Common myeloid progenitor, CD34-positive (primary cell): ENCODE data around the gene CAMTA1.

ENCODE experiments used
- CTCF ChIA-PET: fragments of 350-600 bp; sonication (Branson Sonifier 250); formaldehyde crosslinking; loops from one replicate; lab custom pipeline; 2021; ENCODE audit warnings: antibody characterized with exemption; lab: Charles Lee
- POLR2A ChIA-PET: fragments of 350-600 bp; sonication (Branson Sonifier 250); formaldehyde crosslinking; loops from one replicate; lab custom pipeline; 2021; ENCODE audit warnings: antibody characterized with exemption; lab: Charles Lee
- DNase-seq, 3 donors: peaks; one replicate each; pipeline versions ENCODE4 v3.0.0 to v3.0.0-alpha.2; 2013
- H3K27ac ChIP-seq, 2 experiments: 1 replicate in 1 of 2; 2 replicates in 1 of 2; pipeline ENCODE4 v1.7.0; 2013; ENCODE audit warnings: inconsistent platforms in 2 of 2, low read length in 2 of 2, mild to moderate bottlenecking in 2 of 2, low read depth in 1 of 2, moderate library complexity in 1 of 2; ENCODE audit not compliant: severe bottlenecking in 2 of 2, insufficient read depth in 1 of 2, poor library complexity in 1 of 2
- H3K27me3 ChIP-seq, 5 experiments: replicated peaks in 2 of 5; 1 replicate in 3 of 5; 2 replicates in 2 of 5; pipeline versions ENCODE4 v1.6.1 to v1.7.0; 2013; ENCODE audit warnings: low read length in 4 of 5, mild to moderate bottlenecking in 2 of 5, moderate library complexity in 2 of 5, inconsistent platforms in 1 of 5; ENCODE audit not compliant: insufficient read depth in 5 of 5, control insufficient read depth in 4 of 5
- H3K36me3 ChIP-seq, 4 experiments: 1 replicate in 2 of 4; 2 replicates in 2 of 4; pipeline versions ENCODE4 v1.6.1 to v1.7.0; 2013; ENCODE audit warnings: low read length in 3 of 4, control low read depth in 1 of 4, mild to moderate bottlenecking in 1 of 4; ENCODE audit not compliant: control insufficient read depth in 4 of 4, insufficient read depth in 4 of 4
- H3K4me1 ChIP-seq, 4 experiments: 1 replicate in 3 of 4; 2 replicates in 1 of 4; pipeline versions ENCODE4 v1.6.1 to v1.7.1; 2013; ENCODE audit warnings: low read length in 3 of 4, mild to moderate bottlenecking in 3 of 4, control low read depth in 1 of 4, inconsistent platforms in 1 of 4, moderate library complexity in 1 of 4; ENCODE audit not compliant: control insufficient read depth in 4 of 4, insufficient read depth in 4 of 4; ENCODE audit errors: control extremely low read depth in 1 of 4
- H3K4me3 ChIP-seq, 7 experiments: 1 replicate in 4 of 7; 2 replicates in 3 of 7; pipeline versions ENCODE4 v1.5.1 to v1.7.0; 2013; ENCODE audit warnings: mild to moderate bottlenecking in 7 of 7, low read length in 6 of 7, moderate library complexity in 6 of 7, inconsistent platforms in 2 of 7, low read depth in 2 of 7, control low read depth in 1 of 7; ENCODE audit not compliant: insufficient read depth in 4 of 7, control insufficient read depth in 1 of 7; ENCODE audit errors: extremely low read depth in 1 of 7
- H3K9me3 ChIP-seq, 5 experiments: 1 replicate in 4 of 5; 2 replicates in 1 of 5; pipeline versions ENCODE4 v1.6.1 to v1.7.1; 2013; ENCODE audit warnings: low read length in 4 of 5, mild to moderate bottlenecking in 2 of 5, inconsistent platforms in 1 of 5, low read depth in 1 of 5, moderate library complexity in 1 of 5; ENCODE audit not compliant: control insufficient read depth in 4 of 5, insufficient read depth in 2 of 5; ENCODE audit errors: control extremely low read depth in 1 of 5
- WGBS: methylation state at CpG from one replicate; pipeline ENCODE4 v1.1.5; 2013; ENCODE audit not compliant: insufficient coverage; 5-methylcytosine and 5-hydroxymethylcytosine counted together

CAMTA1 gene

DNA sequence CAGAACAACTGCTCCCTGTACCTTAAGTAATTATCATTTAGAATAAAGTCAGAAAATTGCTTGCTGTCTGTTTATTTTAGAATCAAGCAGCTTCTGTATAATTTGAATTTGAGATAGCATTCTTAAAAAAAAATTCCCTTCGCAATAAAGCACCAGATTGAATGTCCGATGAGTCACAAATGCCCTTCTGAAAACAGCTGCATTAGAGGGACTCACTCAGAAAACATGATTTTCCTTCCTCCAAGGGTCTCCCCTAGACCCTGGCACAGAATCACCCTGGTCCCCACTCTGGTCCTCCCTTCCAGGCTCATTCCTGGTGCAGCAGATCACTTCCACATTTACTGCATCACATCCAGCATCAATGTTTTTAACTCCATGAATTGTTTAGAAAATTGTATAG lies 514.7 kb downstream of the CAMTA1 start:
- H3K27ac ChIP-seq: no peak overlapping the region
- no peak overlapping the region for H3K4me3 ChIP-seq
- H3K4me1 ChIP-seq: no peaks in the 10 kb centered on the region
- POLR2A ChIA-PET: no interaction called here
- WGBS: 100% methylated on average over 2 of the region's 2 CpGs
- peaks cover 0 to 23% (median 3%) of the 10 kb centered on the region in 5 experiments for H3K27me3 ChIP-seq
- H3K36me3 ChIP-seq: no peaks in the 10 kb centered on the region
- DNase-seq: no peak
- peaks cover 0 to 5% (median 2%) of the 10 kb centered on the region in 5 experiments for H3K9me3 ChIP-seq
- CTCF ChIA-PET: no interaction called here

DNA sequence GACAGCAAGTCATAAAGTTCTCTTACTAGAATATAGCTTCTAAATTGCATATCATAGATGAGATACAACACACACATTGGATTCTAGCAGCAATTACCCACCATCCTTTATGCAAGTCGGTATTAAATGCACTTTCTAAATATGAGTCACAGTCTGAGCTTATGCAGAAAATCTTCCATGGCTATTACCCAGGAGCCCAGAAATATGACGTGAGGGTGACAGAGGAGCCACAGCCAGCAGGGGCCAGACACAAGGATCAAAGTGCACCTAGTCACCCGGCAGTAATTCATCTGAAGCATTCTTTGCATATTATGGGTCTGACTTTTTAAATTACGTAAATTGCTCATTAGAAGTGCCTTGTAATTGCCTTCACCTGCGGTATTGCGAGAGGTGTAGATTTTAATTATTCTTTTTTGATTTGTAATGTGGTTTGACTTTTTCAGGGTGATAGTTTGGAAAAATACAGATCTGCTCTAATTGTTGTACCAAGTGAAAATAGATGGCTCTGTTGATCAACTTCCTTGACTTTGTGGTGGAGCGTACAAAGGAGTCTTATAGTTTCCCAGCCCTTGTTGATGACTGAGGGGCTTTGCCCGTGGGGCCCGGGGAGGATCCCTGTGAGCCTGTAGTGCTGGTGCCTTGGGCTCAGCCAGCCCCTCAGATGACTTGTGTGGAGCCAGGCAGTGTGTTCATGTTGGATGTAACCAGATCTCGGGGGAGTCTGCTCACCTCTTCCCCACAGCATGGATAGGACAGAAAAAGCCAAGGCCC lies 515.8 kb downstream of the CAMTA1 start:
- Histone ChIP-seq H3K36me3 (no peaks in the 10 kb centered on the region), H3K9me3 (peaks cover 0 to 5% (median 2%) of the 10 kb centered on the region in 5 experiments), H3K4me1 (no peaks in the 10 kb centered on the region), H3K4me3 (no peak overlapping the region), H3K27ac (no peak overlapping the region), H3K27me3 (peaks cover 0 to 23% (median 3%) of the 10 kb centered on the region in 5 experiments)
- CTCF ChIA-PET: no interaction called here
- DNase-seq: no peak
- WGBS: 100% methylated on average over 7 of the region's 10 CpGs
- POLR2A ChIA-PET: no interaction called here

- WGBS: 91% methylated on average over 6 of the region's 7 CpGs
- Histone ChIP-seq H3K27me3 (peaks cover 0 to 22% (median 3%) of the 10 kb centered on the region in 5 experiments), H3K27ac (no peak overlapping the region), H3K9me3 (peaks cover 0 to 4% (median 2%) of the 10 kb centered on the region in 5 experiments), H3K4me1 (no peaks in the 10 kb centered on the region), H3K36me3 (no peaks in the 10 kb centered on the region), H3K4me3 (no peak overlapping the region)
- CTCF ChIA-PET: no interaction called here
- no peak for DNase-seq
- POLR2A ChIA-PET: no interaction called here
Observed at GRCh38 chr1:7301664-7301981, 516.4 kb downstream of the CAMTA1 start.

GRCh38 chr1:7302126-7302525 lies 516.9 kb downstream of the CAMTA1 start:
- Histone ChIP-seq H3K9me3 (peaks cover 0 to 4% (median under 1%) of the 10 kb centered on the region in 5 experiments), H3K27ac (no peak overlapping the region), H3K4me1 (no peaks in the 10 kb centered on the region), H3K36me3 (no peaks in the 10 kb centered on the region), H3K27me3 (peaks cover 0 to 18% (median 3%) of the 10 kb centered on the region in 5 experiments), H3K4me3 (no peak overlapping the region)
- POLR2A ChIA-PET: no interaction called here
- 86% methylated on average over 6 of the region's 6 CpGs for WGBS
- CTCF ChIA-PET: no interaction called here
- DNase-seq: no peak

GRCh38 chr1:7302873-7303272 lies 517.6 kb downstream of the CAMTA1 start:
- peaks cover 0 to 4% (median 2%) of the 10 kb centered on the region in 5 experiments for H3K9me3 ChIP-seq
- DNase-seq: no peak
- H3K4me1 ChIP-seq: no peaks in the 10 kb centered on the region
- CTCF ChIA-PET: no interaction called here
- peaks cover 0 to 17% (median 3%) of the 10 kb centered on the region in 5 experiments for H3K27me3 ChIP-seq
- POLR2A ChIA-PET: no interaction called here
- 84% methylated on average over 4 of the region's 5 CpGs for WGBS
- H3K36me3 ChIP-seq: no peaks in the 10 kb centered on the region
- H3K4me3 ChIP-seq: no peak overlapping the region
- H3K27ac ChIP-seq: no peak overlapping the region

DNA sequence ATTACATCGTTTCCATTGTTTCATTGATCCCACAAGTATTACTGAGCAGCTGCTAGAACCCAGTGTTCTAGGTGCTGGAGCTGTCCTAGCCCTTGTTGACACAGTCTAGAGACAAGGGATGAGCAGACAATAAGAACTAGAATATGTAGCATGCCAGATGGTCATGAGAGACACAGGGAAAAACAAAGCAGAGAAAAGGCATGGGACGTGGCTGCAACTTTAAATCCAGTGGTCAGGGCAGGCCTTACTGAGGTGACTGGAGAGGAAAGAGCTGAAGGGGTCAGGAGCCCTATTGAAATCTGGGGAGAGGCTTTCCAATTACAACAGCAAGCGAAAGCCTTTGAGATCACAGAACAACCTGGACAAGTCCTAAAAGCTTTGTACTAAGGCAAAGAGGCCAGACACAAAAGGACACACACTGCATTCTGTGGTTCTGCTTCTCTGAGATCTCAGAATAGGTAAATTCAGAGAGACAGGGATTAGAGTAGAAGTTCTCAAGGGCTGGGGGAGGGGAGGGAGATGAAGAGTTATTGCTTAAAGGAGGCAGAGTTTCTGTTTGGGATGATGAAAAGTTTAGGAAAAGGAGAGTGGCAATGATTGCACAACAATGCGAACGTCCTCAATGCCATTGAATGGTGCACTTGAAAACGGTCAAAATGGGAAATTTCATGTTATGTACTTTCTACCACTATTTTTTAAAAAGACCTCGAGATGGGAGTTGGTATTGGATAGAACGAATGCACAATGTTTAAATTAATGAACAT lies 518.5 kb downstream of the CAMTA1 start:
- no peak for DNase-seq
- no peak overlapping the region for H3K27ac ChIP-seq
- no peak overlapping the region for H3K4me3 ChIP-seq
- no peaks in the 10 kb centered on the region for H3K4me1 ChIP-seq
- ChIA-PET POLR2A (no interaction called here), CTCF (no interaction called here)
- H3K9me3 ChIP-seq: peaks cover 0 to 6% (median 2%) of the 10 kb centered on the region in 5 experiments
- peaks cover 0 to 10% (median 3%) of the 10 kb centered on the region in 5 experiments for H3K27me3 ChIP-seq
- 100% methylated on average over 3 of the region's 8 CpGs for WGBS
- H3K36me3 ChIP-seq: no peaks in the 10 kb centered on the region

- H3K36me3 ChIP-seq: no peaks in the 10 kb centered on the region
- no peaks in the 10 kb centered on the region for H3K4me1 ChIP-seq
- 92% methylated on average over 7 of the region's 8 CpGs for WGBS
- DNase-seq: no peak
- peaks cover 0 to 9% (median 0%) of the 10 kb centered on the region in 5 experiments for H3K9me3 ChIP-seq
- H3K4me3 ChIP-seq: no peak overlapping the region
- H3K27me3 ChIP-seq: peaks cover 0 to 2% (median 0%) of the 10 kb centered on the region in 5 experiments
- CTCF ChIA-PET: no interaction called here
- H3K27ac ChIP-seq: no peak overlapping the region
- POLR2A ChIA-PET: no interaction called here
Observed at GRCh38 chr1:7313081-7313546, 527.9 kb downstream of the CAMTA1 start.
